ENCODE results near the gene DUSP10.

DUSP10 gene

GRCh38 chr1:221741703-221742554 lies at the start of gene DUSP10:
Gene DUSP10, minus strand, starts transcription at chr1:221742089. Its CDS starts 2,345 bp downstream, at chr1:221739744.
- in situ Hi-C loops (cut with HindIII; ENCODE audit: low sequenced_read_pairs), result no loop called here

DNA sequence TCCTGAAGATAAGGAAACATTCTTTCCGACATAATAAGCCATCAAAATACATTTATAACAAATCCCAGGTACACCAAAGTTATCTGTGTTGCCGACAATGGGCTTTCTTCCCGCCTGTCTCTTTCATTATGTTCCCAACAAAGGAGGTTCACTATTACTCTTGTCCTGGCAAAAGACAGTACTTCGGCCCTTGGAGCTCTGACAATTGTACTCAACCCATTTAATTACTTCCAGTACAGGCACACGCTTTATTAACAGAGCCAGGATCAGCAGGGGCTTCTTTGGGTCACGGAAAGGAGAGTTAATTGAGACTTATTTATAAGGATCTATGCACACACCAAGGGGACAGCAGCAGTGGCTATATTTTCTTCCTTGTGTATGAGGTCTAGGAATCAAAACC lies 46.6 kb upstream of the DUSP10 start:
- in situ Hi-C loops (cut with HindIII; ENCODE audit: low sequenced_read_pairs), result no loop called here

DNA sequence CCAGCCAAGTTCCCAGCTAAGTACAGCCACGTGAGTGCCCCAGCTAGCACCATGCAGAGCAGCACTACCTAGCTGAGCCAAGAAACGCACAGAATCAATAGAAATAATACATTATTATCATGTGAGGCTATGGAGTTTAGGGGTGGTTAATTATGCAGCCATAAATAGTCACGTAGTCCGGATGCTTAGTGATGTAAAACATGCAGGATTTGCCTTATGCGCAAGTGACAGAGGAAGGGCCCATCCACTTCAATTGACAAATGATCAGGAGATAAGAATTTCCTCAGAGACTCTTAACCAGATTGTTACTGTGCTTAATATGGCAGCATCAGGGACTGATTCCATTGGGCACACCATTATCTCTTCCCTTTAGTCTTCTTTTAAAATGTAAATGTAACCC lies 44.8 kb upstream of the DUSP10 start:
- in situ Hi-C loops (cut with HindIII; ENCODE audit: low sequenced_read_pairs), result no loop called here

- in situ Hi-C loops (cut with HindIII; ENCODE audit: low sequenced_read_pairs), result no loop called here
Observed at GRCh38 chr1:221783936-221784335, 42.0 kb upstream of the DUSP10 start.

DNA sequence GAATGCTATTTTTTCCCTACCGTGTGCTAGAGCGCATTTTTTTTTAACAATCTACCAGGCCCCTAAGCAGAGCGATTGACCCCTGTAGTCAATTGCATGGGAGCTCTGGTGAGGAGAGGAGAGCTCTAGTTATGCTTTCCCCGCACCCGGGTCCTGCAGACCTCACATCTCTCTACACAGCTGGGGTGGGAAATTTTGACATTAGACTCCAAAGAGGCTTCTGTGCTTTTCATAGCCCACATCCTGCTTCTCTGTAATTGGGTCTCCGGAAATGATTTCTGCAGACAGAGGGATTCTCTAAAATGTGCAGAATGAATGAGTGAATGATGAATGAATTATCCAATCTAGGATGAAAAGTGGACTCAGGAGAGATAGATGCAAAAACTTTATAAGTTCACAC lies 41.5 kb upstream of the DUSP10 start:
- in situ Hi-C loops (cut with HindIII; ENCODE audit: low sequenced_read_pairs), result no loop called here

GRCh38 chr1:221782970-221783369 lies 41.1 kb upstream of the DUSP10 start:
- in situ Hi-C loops (cut with HindIII; ENCODE audit: low sequenced_read_pairs), result no loop called here

DNA sequence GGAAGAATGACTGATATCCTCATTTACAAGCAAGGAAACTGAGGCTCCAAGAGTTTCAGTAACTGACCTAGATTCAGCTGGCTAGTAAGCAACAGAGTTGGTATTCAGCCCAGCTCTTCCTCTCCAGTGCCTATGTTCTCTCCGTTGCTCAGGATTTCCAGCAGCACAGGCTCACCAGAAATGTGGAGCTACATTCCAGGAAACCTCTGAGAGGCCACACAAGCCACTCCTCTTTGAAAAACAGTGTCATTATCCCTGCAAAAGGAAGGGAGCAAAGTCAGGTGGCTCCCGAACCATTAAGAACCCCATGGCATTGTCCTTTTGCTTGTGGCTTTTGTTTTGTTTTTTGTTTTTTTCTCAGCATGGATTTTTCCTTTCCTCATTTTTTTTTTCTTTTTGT lies 40.6 kb upstream of the DUSP10 start:
- in situ Hi-C loops (cut with HindIII; ENCODE audit: low sequenced_read_pairs), result no loop called here

DNA sequence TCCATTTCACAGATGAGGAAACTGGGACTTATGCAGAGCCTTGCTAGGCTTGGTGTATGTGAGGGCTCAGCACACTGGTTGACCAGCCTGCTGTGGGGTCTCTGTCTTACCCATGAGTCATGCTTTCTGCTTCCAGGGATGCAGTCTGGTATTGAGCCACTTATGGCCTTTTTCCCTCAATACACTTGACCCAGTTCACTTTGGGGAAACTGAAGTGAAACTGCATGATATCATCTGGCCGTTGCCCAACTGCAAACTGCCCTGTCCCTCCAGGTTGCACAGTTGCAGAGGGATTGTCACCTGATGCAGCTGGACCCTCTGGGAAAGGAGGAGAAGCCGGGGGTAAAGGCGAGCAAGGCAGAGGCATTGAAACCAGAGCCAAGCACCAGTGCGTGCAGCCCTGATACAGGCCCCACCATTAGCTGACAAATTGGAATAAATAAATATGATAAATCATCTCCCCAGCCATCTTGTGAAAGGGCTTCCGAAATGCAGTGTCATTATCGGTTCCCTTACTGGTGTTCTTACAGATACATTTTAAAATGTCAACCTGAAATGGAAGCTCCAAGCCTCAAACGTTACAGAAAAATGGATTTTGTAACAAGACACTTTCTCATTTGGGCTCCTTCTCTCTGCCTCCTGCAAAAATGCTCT lies 39.3 kb upstream of the DUSP10 start:
- in situ Hi-C loops (cut with HindIII; ENCODE audit: low sequenced_read_pairs), result no loop called here

GRCh38 chr1:221780175-221780574 lies 38.3 kb upstream of the DUSP10 start:
- in situ Hi-C loops (cut with HindIII; ENCODE audit: low sequenced_read_pairs), result no loop called here

DNA sequence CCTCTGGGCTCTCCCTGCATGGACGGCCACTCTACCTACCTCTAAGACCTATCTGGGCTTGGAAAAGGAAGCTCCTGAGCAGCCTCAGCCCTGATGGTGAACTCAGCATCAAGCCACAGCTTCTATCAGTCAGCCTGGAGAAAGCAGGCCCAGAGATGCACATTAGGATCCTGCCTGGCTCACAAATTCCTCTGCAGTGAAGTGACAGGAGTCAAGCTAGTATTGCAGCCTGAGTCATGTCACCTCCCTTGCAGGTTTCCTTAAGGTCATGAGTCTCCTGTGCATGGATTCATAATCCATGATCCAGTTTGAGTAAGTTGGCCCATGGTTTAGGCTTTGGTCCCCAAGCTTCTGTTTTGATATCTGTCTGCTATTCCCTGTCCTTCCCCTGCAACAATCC lies 37.9 kb upstream of the DUSP10 start:
- in situ Hi-C loops (cut with HindIII; ENCODE audit: low sequenced_read_pairs), result no loop called here

DNA sequence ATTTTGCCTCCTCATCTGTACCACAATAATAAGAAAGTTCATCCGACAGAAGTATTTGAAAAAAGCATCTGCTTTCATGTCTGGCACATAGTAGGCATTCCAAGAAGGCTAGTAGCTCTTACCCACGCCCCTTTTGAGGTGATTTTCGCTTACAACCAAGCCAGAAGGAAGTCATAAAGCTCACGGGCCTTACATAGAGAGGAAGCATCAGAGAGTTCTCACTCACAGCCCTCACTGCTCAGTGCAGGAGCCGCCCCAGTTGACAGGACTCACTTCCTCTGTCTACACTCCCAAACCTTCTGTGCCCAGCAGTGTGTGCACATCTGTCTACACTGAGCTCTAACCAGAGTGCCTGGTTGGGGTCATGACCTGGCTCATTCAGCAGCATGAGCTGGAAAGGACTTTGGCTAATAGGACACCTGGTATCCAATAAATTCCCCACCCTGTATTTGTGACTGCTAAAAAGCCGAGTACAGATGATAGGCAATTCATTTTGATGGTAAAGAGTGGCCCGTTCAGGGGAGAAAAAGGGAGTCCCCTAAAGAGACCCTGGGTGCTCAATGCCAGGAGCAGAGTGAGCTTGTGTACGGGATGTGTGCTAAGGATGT lies 36.8 kb upstream of the DUSP10 start:
- in situ Hi-C loops (cut with HindIII; ENCODE audit: low sequenced_read_pairs), result no loop called here

DNA sequence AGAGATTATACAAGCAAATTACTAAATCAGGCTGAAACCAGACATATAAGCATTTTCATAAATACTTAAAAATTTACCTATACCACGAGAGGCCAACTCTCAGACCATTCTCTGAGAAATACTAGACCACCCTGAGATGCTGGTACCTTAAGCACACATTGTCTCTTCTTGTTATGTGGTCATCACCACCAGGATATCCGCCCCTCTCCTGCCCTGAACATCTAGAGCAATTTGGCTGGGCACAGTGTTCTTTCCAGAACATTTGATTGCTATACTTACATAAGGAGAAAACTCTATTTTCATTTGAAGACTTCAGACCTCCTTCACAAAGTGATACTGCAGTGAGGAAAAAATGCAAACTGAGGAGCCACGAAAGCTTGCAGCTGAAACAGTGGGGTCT lies 36.2 kb upstream of the DUSP10 start:
- in situ Hi-C loops (cut with HindIII; ENCODE audit: low sequenced_read_pairs), result no loop called here

GRCh38 chr1:221777431-221778072 lies 35.7 kb upstream of the DUSP10 start:
- in situ Hi-C loops (cut with HindIII; ENCODE audit: low sequenced_read_pairs), result no loop called here

DNA sequence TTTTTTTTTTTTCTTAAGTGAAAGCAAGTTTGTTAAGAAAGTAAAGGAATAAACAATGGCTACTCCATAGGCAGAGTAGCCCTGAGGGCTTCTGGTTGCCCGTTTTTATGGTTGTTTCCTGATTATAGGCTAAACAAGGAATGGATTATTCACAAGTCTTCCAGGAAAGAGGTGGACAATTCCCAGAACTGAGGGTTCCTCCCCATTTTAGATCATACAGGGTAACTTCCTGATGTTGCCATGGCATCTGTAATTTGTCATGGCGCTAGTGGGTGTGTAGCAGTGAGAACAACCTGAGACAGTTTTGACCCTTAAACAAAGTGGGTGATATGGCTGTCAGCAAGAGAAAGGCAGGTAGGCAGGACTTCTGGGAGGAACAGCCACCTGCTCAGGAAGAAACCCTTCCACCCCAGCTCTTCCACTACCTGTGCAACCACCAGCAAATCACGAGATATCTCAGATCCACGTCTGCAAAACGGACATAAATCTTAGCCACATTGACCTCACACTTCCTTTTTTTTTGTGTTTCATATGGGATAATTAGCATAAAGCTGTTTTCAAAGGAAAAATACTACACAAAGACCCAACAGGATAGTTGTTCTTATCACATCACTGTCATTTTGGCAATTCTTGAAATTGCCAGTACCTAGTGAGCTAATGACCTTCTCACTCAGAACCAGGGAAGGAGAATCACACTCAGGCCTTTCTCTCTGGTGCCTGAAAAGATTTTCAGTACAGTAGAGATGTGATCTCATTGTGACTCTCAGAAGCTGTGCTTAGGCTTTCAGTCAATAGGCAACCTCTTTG lies 34.8 kb upstream of the DUSP10 start:
- in situ Hi-C loops (cut with HindIII; ENCODE audit: low sequenced_read_pairs), result no loop called here

DNA sequence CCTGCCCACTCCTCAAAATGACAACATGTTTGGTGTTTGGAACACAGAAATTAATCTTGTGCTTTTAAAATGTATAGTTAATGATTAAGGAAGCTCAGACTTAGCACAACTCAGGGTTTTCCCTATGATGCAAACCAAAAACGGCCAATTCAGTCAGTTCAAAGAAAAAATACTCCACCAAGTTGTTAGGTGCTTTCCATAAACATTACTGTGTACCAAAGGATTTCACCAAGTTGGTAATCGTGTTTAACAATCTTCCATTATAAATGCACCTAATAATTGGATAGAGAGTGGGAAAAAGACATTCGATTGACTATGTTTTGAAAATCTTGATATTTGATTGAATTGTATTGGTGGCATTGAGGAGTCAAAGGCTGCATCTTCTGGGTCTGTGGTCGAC lies 33.3 kb upstream of the DUSP10 start:
- in situ Hi-C loops (cut with HindIII; ENCODE audit: low sequenced_read_pairs), result no loop called here

DNA sequence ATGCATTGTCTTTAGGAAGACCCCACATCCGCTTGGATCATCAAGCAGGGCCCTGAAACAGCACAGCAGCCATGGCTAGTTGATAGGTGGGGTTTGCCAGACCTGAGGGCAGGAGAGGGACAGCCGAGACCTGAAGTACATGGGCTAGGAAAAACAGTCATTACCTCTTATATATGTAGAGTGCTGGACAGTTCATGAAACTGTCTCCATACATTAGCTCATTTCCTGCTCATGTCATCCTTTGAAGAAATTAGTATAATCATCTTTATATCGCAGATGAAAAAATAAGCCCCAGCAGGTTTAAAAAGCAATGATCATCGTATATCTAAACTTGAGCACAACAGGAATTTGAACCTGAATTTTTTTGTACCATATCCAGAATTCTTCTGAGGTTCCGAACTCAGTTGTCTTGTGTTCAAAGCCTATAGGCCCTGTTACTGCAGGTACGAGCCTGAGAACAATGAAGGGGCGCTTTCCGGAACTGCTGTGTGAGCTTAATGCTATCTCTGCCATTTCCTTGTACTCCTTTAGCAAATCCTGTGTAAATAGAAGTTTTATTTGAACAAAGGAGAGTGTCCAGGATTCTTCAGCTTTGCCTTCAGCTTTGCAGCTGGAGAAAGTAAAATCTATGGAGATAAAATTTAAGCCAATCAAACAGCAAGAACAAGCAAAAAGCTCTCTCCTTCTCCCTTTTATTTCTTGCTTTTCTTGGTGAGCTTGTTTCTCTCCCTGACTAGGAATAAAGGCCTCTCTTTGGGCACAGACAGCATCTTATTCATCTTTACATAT lies 32.4 kb upstream of the DUSP10 start:
- in situ Hi-C loops (cut with HindIII; ENCODE audit: low sequenced_read_pairs), result no loop called here

DNA sequence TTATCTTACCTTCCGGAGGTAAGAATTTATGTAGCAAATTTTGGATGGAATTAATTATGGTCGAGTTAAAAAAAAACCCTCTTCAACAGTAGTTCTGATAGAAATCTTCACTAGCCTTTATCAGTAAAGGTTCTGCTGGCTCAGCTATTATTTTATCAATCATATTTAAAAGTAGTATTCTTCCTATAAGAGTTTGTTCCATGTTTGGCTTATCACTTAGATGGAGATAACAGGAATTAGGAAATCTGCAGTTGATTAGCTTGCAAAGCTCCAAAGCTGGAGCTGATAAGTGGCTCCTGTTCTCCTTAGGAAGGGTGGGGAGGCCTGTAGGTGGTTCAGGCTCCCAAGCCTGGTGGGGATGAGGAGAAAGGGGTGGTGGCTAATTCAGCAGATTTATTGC lies 31.5 kb upstream of the DUSP10 start:
- in situ Hi-C loops (cut with HindIII; ENCODE audit: low sequenced_read_pairs), result no loop called here

GRCh38 chr1:221772117-221772516 lies 30.2 kb upstream of the DUSP10 start:
- in situ Hi-C loops (cut with HindIII; ENCODE audit: low sequenced_read_pairs), result no loop called here

DNA sequence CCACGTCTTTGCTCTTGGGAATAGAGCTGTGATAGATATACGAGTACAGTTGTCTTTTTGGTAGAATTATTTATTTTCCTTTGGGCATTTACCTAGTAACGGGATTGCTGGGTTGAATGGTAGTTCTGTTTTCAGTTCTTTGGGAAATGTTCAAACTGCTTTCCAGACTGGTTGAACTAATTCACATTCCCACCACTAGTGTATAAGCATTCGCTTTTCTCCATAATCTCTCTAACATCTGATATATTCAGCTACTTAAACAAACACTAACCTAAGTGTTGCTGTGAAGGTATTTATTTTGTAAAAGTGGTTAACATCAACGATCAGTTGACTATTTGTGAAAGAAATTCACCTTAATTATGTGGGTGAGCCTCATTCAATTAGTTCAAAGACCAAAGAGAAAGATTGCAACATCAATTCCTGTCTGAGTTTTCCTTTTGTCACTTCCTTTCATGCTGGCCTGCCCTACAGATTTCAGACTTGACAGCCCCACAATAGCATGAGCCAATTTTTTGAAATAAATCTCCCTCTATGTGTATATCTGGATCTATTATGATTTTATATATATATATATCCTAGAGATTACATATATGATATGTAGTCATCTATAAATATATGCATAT lies 26.7 kb upstream of the DUSP10 start:
- in situ Hi-C loops (cut with HindIII; ENCODE audit: low sequenced_read_pairs), result loop anchor here (10.0 kb wide), 1 partner anchor 396 kb away; no protein-coding TSS in a partner anchor
